GM12874 (cell line): ENCODE results near the gene NHLH1.

ENCODE experiments used
- CTCF ChIP-seq: IDR thresholded peaks from 2 replicates; pipeline ENCODE4 v1.5.1; 2011; ENCODE audit warnings: low read depth, mild to moderate bottlenecking, control low read depth, low read length, moderate library complexity; ENCODE audit not compliant: insufficient read depth

The NHLH1 gene

GRCh38 chr1:160397651-160398050 is 30.8 kb downstream of the NHLH1 start:
- no peak for TF ChIP-seq CTCF

- no peak for TF ChIP-seq CTCF
Observed at GRCh38 chr1:160398823-160399222, 32.0 kb downstream of the NHLH1 start.

GRCh38 chr1:160399544-160400222 is 32.8 kb downstream of the NHLH1 start:
- no peak for TF ChIP-seq CTCF

- no peak for TF ChIP-seq CTCF
Observed at GRCh38 chr1:160400223-160400645, 33.4 kb downstream of the NHLH1 start, which contains the start of gene VANGL2. Gene VANGL2, plus strand, starts transcription at chr1:160400564. Its CDS starts 15,274 bp downstream, at chr1:160415838.

GRCh38 chr1:160400646-160401486 is 34.0 kb downstream of the NHLH1 start:
- no peak for TF ChIP-seq CTCF

- no peak for TF ChIP-seq CTCF
Observed at GRCh38 chr1:160401487-160401805, 34.6 kb downstream of the NHLH1 start.

- no peak for TF ChIP-seq CTCF
Observed at GRCh38 chr1:160402001-160402795, 35.3 kb downstream of the NHLH1 start.
